NK-92 (cell line): ENCODE results near the gene CA12.
"Not testable (repeated sequence)": the region's sequence is repeated elsewhere in the genome, so short reads cannot be mapped to it uniquely, and the experiment has no call there.

Source experiments
- DNase-seq: peaks from one replicate; lab custom pipeline; 2025; ENCODE audit not compliant: unreplicated experiment; lab: John Stamatoyannopoulos, UW

Gene CA12

GRCh38 chr15:63360170-63360569, 21.5 kb downstream of the CA12 start:
- DNase-seq, result no peak

GRCh38 chr15:63358241-63359029, 23.2 kb downstream of the CA12 start:
- DNase-seq, result no peak

- no peak for DNase-seq
Observed at GRCh38 chr15:63357731-63358130, 23.9 kb downstream of the CA12 start.

GRCh38 chr15:63357061-63357460, 24.6 kb downstream of the CA12 start:
- DNase-seq, result no peak

- no peak for DNase-seq
Observed at GRCh38 chr15:63354821-63355650, 26.6 kb downstream of the CA12 start.

GRCh38 chr15:63353887-63354286, 27.8 kb downstream of the CA12 start:
- no peak for DNase-seq

GRCh38 chr15:63353261-63353660, 28.4 kb downstream of the CA12 start:
- DNase-seq, result no peak

DNA sequence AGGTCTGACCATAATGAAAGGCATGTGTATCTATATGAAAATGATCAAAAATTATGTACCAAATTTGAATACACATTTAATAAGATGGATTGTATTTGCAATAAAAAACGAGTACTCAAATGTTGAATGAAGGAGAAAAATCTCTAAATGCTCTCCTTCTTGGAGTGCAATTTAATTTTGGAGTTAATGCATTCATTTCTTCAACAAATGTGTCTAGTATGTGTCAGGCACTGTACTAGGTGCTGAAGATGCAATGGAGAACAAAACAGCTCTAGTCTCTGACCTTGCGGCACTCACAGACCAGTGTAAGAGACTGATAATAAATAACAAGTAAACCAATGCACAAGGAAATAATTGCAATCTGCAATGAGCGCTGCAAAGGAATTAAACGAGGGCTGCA, 28.8 kb downstream of the CA12 start:
- DNase-seq, result no peak

GRCh38 chr15:63351170-63351569, 30.5 kb downstream of the CA12 start:
- no peak for DNase-seq

- no peak for DNase-seq
Observed at GRCh38 chr15:63350178-63350621, 31.4 kb downstream of the CA12 start.

DNA sequence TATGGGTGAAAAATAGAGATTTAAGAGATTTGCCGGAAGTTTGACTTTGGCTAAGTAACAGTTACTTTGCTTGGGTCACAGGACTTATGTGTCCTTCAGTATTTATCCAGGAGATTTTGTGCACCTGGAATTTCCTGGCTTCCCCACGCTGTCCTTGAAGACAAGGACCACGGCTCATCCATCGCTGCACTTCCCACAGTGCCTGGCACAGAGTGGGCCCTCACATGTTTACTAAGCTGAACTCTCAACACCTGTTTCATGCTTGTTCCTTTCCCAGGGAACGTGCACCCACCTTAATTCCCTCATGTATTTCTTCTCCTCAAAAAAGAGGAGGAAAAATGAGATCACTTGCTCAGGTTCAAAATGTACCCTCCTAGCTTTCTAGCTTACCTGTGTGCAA, 32.0 kb downstream of the CA12 start:
- DNase-seq, result no peak

GRCh38 chr15:63349156-63349555, 32.5 kb downstream of the CA12 start:
- no peak for DNase-seq

DNA sequence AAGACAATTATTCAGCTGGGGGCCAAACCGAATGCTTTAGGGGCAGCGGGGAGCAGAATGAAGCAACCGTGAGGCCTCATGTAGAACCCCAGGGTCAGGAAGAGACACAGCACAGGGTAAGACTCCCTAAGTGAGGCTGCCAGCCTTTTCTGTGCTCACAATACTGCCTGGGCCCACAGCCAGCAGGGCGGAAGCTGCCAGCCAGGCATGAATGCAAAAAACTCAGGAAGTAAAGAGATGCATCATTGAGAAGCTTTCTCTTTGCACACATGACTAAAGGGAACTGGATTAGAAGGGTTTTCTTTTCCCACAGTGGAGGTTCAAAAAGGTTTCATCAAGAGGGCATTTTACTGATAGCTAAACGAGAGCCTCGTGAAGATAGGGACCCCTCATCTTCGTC, 33.3 kb downstream of the CA12 start:
- no peak for DNase-seq

- DNase-seq, result no peak
Observed at GRCh38 chr15:63347074-63347857, 34.4 kb downstream of the CA12 start.

DNA sequence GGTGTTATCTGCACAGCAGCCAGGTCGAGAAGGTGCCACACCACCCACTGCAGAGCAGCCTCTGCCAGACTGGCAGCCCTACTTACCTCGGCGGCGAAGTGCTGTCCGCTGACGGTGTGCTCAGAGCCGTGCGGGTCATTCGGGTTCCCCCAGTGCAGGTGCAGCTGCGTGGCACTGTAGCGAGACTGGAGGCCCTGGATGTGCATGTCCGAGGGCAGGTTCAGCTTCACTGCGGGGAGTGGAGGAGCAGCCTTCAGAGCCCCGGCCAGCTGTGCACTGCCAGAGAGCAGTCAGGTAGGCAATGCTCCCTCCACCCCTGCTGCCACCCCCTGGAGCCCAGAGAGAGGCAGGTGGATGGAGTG, 36.3 kb downstream of the CA12 start:
- no peak for DNase-seq

DNA sequence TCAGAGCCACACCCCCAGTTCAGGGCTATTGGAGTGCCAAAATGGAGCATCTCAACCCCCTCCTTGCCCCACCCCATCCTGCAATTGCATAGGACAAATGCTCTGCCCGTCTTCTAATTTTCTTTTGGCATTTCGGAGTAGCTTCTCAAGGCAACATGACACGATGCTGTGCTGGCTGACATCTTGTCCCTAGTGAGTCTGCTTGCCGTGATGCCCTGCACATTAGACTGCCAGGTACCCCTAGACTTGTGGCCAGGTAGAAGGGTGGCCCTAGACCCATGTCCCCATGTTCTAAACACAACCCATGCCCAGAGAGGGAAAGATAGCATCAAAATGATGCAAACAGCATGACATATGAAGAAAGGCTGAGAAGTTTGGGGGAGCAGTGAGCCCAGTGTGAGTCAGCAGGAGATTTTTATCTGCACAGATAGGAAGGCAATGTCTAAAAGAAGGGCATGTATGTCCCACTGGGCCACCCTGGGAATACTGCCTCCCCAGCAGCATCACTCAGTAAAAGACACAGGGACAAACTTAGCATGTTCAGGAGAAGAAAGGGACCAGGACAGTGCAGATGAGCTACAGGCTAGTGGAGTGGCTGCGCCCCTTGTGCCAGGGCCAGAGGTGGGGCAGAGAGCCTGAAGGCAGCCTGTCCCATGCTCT, 36.8 kb downstream of the CA12 start:
- no peak for DNase-seq

GRCh38 chr15:63342996-63343562, 38.6 kb downstream of the CA12 start:
- DNase-seq, result not testable (repeated sequence)

- no peak for DNase-seq
Observed at GRCh38 chr15:63341898-63342297, 39.7 kb downstream of the CA12 start.

DNA sequence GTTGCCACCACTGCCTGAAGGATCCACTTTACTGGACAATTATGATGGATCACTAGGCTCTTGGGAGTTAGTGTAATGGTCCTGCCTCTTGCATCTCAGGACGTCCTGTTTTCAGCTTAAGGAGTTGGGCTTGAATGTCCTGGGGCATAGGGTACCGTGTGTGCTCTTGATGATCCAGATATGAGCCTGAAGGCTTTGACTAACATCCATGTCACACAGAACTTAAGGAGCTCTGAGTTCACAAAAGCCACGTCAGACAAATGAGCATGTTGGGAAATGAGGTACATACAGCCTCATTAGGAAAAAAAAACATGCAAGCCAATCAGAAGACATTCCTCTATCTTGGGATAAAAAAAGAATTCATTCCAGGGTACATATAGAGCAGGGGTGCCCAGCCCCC, 40.8 kb downstream of the CA12 start:
- no peak for DNase-seq

DNA sequence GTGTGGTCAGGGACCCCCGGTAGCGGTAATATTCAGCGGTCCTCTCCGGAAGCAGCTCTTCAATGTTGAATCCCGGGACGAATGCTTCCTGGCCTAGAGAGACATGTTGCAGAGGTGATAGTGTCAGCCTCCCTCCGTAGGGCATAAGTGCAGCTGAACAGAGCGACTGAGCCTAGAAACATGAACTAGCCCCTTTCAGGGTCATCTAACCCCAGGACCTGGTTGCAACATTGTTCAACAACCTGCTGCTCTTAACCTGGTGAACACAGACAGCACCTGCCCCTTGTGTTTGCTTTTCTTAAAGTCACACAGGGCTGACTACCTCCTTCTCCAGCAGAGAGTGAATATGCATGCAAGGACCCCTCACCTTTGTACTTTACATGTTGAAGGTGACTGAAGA, 41.3 kb downstream of the CA12 start:
- DNase-seq, result no peak

DNA sequence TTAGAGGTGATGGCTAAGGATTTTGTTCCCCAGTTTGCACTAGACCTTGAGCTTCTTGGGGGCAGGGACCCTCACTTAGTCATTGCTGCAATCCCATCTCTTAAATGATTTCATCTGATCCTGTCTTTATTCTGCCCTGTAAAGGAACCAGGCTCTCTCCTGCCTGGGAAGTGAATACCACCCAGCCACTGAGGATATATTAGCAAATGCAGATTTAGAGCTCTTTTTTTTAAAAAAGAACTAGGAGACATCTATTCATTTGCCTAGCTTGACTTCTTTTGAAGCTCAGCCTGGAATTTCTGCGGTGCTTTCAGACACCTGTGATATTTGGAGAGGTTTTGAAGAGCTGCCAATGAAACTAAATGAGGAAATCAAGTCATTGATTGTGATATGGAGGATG, 41.8 kb downstream of the CA12 start:
- DNase-seq, result no peak
